ENCODE results near the gene CAPZB. TPM values are rescaled to one million over a fixed set of nuclear protein-coding genes. Genes with fewer than 3 reads are reported as not detected.

CAPZB gene
- total and polyA plus RNA-seq, 11 donors = 77.8 to 348 (median 237) TPM

DNA sequence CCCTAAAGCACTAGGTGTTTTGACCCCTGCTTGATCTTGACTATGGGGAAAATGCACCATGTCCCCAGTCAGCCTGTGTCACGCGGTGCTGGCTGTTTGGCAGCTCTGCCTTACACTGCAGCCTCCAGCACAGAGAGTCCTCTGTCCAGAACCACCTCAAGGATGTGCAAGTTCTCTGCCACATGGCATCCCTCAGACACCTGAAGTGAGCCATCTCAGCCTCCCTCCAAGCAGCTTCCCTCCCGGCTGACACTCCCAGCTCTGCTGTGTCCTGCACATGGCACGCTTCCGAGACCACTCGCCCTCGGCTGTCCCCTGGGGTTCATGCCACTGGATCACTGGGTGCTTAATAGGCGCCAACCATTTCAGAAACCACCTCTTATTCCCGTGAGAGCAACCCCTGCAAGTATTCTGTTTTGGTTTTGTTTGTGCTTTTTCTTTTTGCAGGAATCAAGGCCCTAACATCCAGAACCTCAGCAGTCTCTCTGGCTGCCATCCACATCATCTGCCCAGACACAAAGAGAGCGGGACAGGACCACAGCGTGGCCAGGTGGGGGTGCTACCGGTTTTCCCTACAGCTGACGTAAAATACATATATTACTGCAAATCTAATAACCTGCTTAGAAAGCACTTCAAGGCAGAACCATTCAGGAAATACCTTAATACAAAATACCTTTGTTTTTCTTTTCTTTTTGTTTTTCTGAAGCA, 45.7 kb downstream of the CAPZB start:
- peaks cover 0 to 47% (median 0%) of the 10 kb centered on the region in 9 donors for H3K36me3 ChIP-seq
- intact Hi-C loops (cut with DNase I) = loop anchor here in 6 of 10 donors (5.0 to 10.0 kb wide), 6 partner anchors 43 to 213 kb away; partner anchors contain the start of gene CAPZB (in 3 of the 6)
- no peaks in the 10 kb centered on the region for H3K27me3 ChIP-seq
- ATAC-seq = peak; percentile 57 to 71 (median 64)
- peak overlapping the region; percentile 80 to 97 (median 84) for H3K27ac ChIP-seq
- TF ChIP-seq POLR2A (IDR thresholded peaks at IDR 0.05) = no peak
- TF ChIP-seq, protein P1, sequence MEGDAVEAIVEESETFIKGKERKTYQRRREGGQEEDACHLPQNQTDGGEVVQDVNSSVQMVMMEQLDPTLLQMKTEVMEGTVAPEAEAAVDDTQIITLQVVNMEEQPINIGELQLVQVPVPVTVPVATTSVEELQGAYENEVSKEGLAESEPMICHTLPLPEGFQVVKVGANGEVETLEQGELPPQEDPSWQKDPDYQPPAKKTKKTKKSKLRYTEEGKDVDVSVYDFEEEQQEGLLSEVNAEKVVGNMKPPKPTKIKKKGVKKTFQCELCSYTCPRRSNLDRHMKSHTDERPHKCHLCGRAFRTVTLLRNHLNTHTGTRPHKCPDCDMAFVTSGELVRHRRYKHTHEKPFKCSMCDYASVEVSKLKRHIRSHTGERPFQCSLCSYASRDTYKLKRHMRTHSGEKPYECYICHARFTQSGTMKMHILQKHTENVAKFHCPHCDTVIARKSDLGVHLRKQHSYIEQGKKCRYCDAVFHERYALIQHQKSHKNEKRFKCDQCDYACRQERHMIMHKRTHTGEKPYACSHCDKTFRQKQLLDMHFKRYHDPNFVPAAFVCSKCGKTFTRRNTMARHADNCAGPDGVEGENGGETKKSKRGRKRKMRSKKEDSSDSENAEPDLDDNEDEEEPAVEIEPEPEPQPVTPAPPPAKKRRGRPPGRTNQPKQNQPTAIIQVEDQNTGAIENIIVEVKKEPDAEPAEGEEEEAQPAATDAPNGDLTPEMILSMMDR (IDR thresholded peaks at IDR 0.05) = peak in 10 of 12 donors; percentile 7 to 52 (median 30)
- H3K9me3 ChIP-seq = no peaks in the 10 kb centered on the region
- H3K4me3 ChIP-seq = no peak overlapping the region
- WGBS, 4 donors = 54 to 72% (median 66%) methylated on average over 13 of the region's 13 CpGs
- peaks cover 55 to 100% (median 94%) of the 10 kb centered on the region in 12 donors for H3K4me1 ChIP-seq
- DNase-seq = peak in 3 of 5 donors; percentile 49 to 84 (median 75)

DNA sequence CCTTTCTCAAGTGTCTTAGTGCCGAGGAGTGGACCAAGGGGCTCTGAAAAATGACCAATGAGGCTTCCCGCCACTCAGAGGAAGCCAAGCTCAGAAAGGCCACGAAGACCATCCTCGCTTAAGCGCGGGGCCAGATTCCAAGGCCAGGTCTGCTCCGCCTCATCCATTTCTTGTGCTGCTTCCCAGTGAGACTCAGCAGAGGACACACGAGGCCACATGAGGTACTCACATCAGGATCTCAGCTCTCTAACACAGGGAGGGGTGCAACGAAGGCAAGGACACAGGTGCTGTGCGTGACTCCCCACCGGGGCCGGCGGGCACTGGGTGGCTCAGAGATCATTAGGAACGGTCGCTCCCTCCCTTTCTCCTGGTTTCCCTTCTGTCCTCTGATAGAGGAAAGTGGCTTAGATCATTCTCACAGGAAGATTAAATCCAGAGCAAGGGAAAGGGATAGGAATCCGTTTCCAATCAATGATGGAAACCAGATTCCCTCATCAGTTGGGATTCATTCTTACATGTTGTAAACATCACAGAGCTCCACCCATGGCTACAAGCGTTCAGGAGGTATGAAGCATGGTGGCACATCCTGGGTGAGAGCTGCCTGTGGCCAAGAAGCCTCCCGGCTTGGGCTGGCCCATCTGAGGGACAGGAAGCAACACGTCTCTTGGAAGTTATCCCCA, 46.7 kb downstream of the CAPZB start:
- Histone ChIP-seq H3K4me1 (peaks cover 62 to 100% (median 94%) of the 10 kb centered on the region in 12 donors), H3K27ac (peak overlapping the region; percentile 80 to 97 (median 84)), H3K36me3 (peaks cover 0 to 47% (median 0%) of the 10 kb centered on the region in 9 donors), H3K27me3 (no peaks in the 10 kb centered on the region), H3K9me3 (no peaks in the 10 kb centered on the region), H3K4me3 (no peak overlapping the region)
- TF ChIP-seq, protein P1 (IDR thresholded peaks at IDR 0.05) = no peak
- TF ChIP-seq POLR2A (IDR thresholded peaks at IDR 0.05) = peak in 1 of 2 donors; percentile 0
- ATAC-seq (peak in 1 of 4 donors; percentile 2), DNase-seq (no peak)
- 41 to 64% (median 60%) methylated on average over 18 to 19 of the region's 19 CpGs for WGBS, 4 donors
- intact Hi-C loops (cut with DNase I) = loop anchor here in 6 of 10 donors (5.0 to 10.0 kb wide), 5 partner anchors 44 to 214 kb away; partner anchors contain the start of gene CAPZB (in 3 of the 6)

DNA sequence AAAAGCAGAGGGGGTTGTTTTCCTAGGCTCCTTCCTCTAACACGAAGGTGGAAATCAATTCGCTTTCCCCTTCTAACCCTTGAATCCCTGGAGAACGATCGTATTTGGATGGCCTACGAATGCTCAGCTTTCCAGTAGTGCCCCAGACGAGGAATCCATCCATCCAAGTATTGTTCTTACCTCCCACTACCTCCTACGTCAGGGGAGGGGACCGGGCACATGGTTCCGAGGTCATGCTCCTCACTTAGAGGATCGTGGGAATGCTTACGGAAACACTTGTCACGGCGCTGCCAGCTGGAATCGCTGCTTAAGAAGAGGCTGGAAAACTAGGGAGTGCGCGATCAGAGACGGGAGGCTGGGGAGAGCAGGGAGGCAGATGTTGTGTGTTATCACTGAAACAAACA, 47.4 kb downstream of the CAPZB start:
- Histone ChIP-seq H3K27me3 (no peaks in the 10 kb centered on the region), H3K4me1 (peaks cover 62 to 100% (median 97%) of the 10 kb centered on the region in 12 donors), H3K27ac (peak overlapping the region; percentile 80 to 97 (median 84)), H3K36me3 (peaks cover 0 to 47% (median 0%) of the 10 kb centered on the region in 9 donors), H3K4me3 (no peak overlapping the region), H3K9me3 (no peaks in the 10 kb centered on the region)
- 39 to 59% (median 48%) methylated on average over 17 of the region's 17 CpGs for WGBS, 4 donors
- ATAC-seq = peak; percentile 22 to 75 (median 59)
- TF ChIP-seq POLR2A (IDR thresholded peaks at IDR 0.05) = peak in 1 of 2 donors; percentile 32
- TF ChIP-seq, protein P1 (IDR thresholded peaks at IDR 0.05) = no peak
- intact Hi-C loops (cut with DNase I) = loop anchor here in 6 of 10 donors (5.0 to 10.0 kb wide), 5 partner anchors 44 to 214 kb away; partner anchors contain the start of gene CAPZB (in 3 of the 6)
- DNase-seq = peak; percentile 84 to 90 (median 86)
